ENCODE data around the gene SPEG. TPM values are rescaled to one million over a fixed set of nuclear protein-coding genes. Genes with fewer than 3 reads are reported as not detected.

Gene SPEG
- total RNA-seq, 1 experiment from 2014 or later: 12.6 TPM

DNA sequence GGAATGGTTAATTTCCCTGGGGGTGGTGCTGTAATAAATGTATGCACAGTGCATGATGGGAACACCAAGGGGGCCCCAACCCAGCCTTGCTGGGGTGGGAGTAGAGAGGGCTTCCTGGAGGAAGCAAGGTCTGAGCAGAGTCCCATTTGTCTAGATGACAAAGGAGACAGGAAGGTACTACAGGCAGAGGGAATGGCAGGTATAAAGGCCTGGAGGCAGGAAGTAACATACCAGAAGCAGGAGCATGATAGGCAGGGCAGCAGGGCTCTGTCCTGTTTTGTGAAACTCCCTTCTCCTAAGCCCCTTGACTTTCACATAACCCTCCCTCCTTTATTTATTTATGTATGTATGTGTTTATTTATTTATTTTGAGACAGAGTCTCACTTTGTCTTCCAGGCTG is 68.0 kb downstream of the SPEG start:
- no peak for DNase-seq
- Histone ChIP-seq H3K9me3 (no peaks in the 10 kb centered on the region), H3K36me3 (peaks cover 3% of the 10 kb centered on the region; the same call in 1 of the 2 replicates), H3K27me3 (no peaks in the 10 kb centered on the region), H3K4me3 (no peak overlapping the region)

DNA sequence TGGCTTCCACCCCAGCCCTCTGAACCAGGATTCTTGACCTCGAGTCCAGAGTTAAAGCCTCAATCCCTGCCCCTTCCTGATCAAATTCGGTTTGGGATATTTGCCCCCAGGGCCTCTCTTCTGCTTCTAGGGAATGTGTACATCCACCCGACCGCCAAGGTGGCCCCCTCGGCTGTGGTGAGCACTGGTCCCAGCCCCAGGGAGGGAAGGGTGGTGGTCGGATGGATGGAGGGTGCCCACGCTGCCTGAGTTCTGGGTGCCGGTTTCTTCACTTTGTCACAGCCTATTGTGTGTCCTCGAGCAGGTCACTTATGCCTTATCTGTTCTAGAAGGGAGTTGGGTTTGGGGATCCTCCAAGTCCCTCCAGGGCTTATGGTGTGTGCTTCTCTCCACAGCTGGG is 70.9 kb downstream of the SPEG start:
- Histone ChIP-seq H3K27me3 (peaks cover 4% of the 10 kb centered on the region), H3K4me3 (no peak overlapping the region), H3K9me3 (no peaks in the 10 kb centered on the region), H3K36me3 (peaks cover 3% of the 10 kb centered on the region; the same call in 1 of the 2 replicates)
- no peak for DNase-seq

DNA sequence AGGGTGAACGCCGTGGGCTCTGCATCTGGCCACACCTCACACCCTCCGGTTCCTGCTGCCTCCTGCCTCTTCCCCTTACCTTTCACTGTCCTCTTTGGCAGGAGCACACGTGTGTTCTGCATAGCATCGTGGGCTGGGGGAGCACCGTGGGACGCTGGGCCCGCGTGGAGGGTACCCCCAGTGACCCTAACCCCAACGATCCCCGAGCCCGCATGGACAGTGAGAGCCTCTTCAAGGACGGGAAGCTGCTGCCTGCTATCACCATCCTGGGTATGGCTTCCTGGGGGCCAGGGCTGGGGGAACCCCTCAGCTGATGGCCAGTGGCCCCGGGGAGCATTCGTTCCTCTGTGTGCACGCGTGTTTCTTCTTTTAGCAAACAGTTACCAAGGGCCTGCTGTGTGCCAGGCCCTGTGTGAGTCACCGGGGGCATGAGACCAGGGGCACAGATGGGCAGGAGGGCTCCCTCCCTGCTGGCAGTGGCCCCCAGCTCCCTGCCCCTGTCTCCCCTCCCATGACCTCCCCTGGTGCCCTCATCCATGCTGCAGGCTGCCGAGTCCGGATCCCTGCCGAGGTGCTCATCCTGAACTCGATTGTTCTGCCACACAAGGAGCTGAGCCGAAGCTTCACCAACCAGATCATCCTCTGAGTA is 71.6 kb downstream of the SPEG start:
- H3K4me3 ChIP-seq: no peak overlapping the region
- no peak for DNase-seq
- peaks cover 3% of the 10 kb centered on the region; the same call in 1 of the 2 replicates for H3K36me3 ChIP-seq
- H3K27me3 ChIP-seq: peaks cover 8% of the 10 kb centered on the region
- no peaks in the 10 kb centered on the region for H3K9me3 ChIP-seq

DNA sequence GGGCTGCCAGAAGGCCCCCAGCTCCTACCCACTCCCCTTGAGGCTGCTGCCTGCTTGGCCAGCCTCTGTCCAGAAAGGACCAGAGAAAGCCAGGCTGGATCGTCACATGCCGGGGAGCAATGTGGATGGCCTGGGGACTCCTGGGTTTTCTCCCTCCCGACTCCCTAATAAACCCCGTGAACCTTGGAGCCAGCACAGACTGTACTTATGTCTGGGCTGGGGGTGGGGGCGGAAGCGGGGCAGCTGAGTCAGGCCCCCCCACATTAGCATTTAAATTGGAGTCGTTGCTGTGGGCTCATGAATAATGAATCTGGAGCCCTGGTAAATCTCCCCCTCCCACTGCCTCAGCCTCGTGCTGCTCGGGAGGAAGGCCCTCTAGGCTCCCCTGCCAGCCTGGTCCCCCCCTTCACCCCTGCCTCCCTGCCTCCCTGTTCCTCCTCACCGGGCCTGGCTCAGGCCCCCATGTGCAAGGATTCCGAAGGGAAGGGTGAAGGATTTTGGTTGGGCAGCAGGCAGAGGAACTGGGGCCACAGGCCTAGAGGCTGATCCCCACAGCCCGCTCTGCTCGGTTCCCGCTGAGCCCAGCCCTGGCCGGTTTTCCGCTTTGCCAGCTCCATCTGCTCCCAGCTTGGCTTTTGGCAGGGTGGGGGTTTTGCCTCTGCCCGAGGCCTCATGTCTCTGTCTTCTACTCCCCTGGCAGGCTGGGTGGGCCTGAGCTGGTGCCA is 72.3 kb downstream of the SPEG start:
- H3K36me3 ChIP-seq: no peaks in the 10 kb centered on the region; the same call in 1 of the 2 replicates
- DNase-seq: no peak
- no peak overlapping the region for H3K4me3 ChIP-seq
- H3K27me3 ChIP-seq: peaks cover 9% of the 10 kb centered on the region
- no peaks in the 10 kb centered on the region for H3K9me3 ChIP-seq

DNA sequence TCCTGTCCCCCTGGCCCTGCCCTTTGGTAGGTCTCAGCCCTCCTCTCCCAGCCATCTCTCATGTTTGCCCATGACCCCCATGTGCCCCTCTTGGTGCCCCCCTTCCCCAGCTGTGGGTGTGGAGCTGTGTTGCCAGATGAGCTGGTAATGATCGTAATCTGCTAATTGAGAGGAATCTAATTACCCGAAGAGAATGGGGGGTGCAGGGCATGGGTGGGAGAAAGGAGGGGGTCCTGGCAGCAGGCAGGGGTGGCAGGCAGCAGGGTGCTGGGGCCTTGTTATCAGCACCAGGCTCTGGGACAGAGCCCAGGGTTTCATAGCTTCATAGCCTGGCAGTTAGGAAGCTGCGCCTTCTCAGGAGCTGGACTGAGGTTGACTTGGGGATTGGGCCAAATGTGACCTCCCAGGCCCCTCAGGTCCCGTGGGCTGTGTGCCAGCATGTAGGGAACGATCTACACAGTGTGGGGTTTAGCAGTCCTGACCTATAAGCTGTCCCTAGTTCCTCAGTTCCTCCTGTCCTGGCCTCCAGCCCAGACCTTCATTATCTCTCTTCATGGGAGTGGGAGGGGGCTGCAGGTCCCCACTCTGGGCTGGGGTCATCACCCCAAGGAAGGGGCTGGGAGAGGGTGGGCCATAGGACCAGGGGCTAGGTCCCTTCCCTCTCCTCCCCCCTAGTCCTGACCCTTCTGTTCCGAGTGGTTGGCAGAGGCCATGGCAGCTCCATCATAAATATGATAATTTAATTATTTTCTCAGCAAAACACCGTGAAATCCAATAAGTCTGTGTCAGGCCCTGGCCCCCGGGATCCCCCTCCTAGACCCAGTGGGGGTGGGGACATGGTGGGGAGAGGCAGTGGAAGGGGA is 73.2 kb downstream of the SPEG start:
- Histone ChIP-seq H3K4me3 (no peak overlapping the region), H3K27me3 (peaks cover 17% of the 10 kb centered on the region)

DNA sequence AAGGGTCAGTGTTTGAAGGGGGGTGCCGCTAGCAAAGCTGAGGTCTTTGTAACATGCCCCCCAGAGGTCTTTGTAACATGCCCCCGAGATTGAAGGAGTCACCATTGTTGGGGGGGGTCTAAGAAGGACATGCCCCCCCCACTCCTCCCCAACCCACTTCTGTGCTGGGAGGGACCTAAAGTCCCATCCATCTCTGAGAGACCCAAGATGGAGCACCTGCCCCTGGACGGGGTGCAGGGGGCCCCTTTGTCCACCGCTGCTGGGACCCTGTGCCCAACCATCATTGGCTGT is 73.7 kb downstream of the SPEG start:
- no peaks in the 10 kb centered on the region for H3K9me3 ChIP-seq
- no peaks in the 10 kb centered on the region; the same call in 1 of the 2 replicates for H3K36me3 ChIP-seq
- H3K27me3 ChIP-seq: peaks cover 23% of the 10 kb centered on the region
- no peak for DNase-seq
- H3K4me3 ChIP-seq: no peak overlapping the region

More for the DNA sequence above, 73.2 kb downstream of the SPEG start:
- H3K9me3 ChIP-seq: no peaks in the 10 kb centered on the region
- no peaks in the 10 kb centered on the region; the same call in 1 of the 2 replicates for H3K36me3 ChIP-seq
- no peak for DNase-seq

DNA sequence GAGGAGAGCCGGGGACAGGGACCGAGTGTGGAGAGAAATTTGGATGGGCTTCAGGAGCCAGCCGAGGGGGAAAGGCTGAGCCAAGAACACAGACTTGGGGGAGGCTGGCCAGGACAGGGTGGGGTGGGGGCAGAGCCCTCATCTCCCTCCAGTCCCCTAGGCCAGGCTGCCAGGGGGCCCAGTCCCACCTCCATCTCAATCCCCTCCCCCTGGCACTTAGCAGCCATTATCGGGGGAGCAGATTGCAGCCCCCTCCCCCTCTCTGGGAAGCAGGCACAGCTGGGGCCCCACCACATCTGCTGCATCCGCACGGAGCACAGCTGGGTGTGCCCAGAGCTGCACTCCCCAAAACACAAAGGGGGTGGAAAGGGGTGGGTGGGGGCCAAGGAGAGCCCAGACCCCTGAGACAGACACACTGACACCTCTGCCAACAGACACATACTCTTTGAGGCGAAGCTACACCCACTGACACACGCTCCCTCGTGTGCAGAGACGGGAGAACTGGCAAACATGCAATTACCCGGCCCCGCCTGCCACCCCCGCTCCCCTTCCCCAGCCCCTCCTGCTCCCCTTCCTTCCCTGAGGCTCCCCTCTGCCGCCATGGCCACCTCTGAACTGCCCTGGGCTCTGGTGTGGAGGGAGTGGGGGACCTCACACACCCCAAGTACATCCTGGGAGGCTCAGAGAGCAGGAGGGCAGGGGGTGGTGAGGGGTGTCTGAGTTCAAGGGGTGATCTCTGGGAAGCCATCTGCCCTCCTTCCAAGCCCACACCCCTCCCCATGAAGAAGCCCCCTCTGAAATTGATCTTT is 74.5 kb downstream of the SPEG start:
- DNase-seq: no peak
- no peak overlapping the region for H3K4me3 ChIP-seq

DNA sequence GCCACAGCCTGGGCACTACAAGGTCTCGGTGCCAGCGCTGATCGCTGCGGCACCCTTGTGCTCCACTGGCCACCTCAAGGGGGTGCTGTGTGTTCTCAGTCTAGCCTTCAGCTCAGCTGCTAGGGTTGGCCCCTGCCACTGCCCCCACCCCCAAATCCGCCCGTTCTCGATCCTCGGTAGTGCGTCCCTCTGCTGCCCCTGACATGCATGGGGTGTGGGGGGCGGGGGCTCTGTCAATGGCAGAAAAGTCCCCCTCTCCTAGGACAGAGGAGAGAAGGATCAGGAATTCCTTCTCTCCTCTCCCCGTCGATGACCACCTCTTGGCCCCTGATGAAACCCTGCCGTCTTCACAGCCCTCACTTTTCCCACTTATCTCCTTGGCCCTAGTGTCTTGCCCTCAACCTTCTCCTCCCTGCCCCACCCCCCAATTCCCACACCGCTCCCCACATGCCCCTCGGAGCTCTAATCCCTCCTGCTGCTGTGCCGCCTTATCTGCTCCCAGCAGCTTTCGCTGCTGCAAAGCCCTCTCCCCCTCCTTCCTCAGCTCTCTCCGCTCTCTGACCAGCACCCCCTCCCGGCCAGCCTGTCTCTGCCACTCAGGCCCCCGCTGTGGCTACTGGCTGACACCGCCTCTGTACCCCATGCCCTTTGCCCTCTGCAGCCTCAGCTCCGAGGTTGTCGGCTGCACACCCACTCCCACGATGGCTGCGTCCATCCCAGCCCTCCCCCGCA is 75.3 kb downstream of the SPEG start:
- H3K36me3 ChIP-seq: no peaks in the 10 kb centered on the region; the same call in 1 of the 2 replicates
- H3K9me3 ChIP-seq: no peaks in the 10 kb centered on the region
- peak; percentile 57 for DNase-seq
- peak overlapping the region; percentile 2; the same call in 1 of the 2 replicates for H3K4me3 ChIP-seq
- peaks cover 34% of the 10 kb centered on the region for H3K27me3 ChIP-seq

More for the DNA sequence above, 74.5 kb downstream of the SPEG start:
- H3K27me3 ChIP-seq: peaks cover 30% of the 10 kb centered on the region
- no peaks in the 10 kb centered on the region for H3K9me3 ChIP-seq
- no peaks in the 10 kb centered on the region; the same call in 1 of the 2 replicates for H3K36me3 ChIP-seq

DNA sequence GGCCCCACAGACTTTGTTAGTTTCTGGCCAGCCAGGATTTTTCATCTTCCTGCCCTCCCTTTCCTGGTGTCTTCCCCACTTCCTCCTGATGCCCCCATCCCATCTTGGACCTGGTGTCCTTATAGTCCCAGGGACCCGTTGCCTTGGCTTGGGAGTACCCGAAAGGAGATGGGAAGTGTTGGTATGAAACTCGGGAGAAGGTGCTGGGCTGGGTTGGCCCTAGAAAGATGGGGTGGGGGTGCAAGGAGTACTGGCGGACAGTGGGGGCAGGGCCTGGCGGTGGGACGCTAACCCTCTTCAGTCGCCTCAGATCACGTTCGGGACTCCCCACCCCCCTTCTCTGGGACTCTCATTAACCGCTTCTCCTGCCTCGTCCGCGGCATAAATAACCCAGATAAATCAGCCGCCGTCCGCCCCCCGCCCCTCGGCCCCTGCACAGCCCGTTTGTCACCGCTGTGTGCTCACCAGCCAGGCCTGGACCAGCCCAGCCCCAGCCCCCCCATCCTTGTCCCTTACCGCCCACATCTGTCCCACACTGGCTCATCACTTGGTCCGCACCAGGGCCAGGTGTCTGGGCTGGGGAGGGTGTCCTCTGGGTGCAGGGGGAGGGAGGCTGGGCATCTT is 76.0 kb downstream of the SPEG start:
- no peaks in the 10 kb centered on the region for H3K9me3 ChIP-seq
- no peaks in the 10 kb centered on the region; the same call in 1 of the 2 replicates for H3K36me3 ChIP-seq
- no peak overlapping the region for H3K4me3 ChIP-seq
- DNase-seq: no peak
- peaks cover 34% of the 10 kb centered on the region for H3K27me3 ChIP-seq

DNA sequence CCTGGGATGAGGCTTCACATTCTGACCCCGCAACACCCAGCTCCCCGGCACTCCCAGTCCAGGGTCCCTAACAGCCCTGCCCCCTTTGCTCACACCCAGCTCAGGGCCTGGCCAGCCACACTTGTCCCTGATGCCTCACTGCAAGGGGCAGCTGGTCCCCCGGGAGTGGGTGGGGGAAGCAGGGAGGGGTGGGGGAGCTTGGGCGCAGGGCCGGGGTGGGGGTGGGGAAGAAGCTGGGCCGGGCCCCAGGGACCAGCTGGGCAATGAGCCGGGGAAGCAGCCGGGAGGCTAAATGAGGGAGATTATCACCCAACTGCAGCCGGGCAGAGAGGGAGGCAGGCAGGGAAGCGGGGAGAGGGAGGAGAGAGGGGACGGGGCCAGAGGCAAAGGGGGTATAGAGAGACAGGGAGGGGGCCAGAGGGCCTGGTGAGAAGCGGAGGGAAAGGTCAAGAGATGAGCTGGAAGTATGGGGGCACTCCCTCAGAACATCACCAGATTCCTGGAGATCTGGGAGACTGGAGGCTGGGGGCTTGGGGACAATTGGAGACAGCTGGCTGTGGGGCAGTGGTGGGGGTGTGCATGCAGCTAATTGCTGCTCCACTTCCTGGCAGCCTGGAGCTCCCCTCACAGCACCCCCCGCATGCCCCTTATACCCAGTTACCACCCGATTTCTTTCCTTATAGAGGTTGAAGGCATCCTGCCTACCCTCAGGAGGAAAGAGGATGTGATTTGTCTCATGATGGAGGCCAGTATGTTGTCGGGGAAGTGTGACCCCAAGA is 77.1 kb downstream of the SPEG start:
- Histone ChIP-seq H3K27me3 (peaks cover 34% of the 10 kb centered on the region), H3K4me3 (no peak overlapping the region), H3K36me3 (no peaks in the 10 kb centered on the region), H3K9me3 (no peaks in the 10 kb centered on the region)
- no peak for DNase-seq

DNA sequence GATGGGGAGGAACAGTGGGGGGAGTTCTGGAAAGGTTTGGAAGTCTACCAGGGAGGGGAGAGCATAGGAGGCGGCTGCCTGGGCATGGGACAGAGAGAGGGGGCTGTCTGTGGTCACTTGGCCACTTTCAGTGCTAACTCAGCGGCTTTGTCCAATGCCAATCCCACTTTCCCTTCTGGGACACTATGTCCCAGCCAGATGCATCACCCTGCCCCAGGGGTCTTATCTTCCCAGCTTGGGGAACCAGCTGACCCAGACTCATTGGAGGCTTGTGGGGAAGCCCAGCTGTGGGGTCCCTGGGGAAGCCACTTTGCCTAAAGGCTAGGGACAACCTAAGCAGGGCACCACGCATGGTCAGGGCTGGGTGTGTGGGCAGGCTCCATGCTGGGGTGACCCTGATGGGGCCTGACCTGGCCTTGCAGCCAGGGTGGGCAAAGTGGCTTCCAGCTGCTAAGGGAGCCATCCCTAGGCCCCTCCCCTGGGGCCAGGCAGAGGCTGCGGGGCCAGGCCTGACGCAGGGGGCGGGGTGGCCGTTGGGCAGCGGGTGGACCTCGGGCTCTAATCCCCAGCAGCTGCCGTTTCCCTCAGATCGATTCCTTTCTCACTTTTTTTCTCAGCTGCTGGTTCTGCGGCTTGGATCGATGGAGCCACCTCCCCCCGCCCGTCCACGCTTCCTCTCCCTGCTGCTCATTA is 78.0 kb downstream of the SPEG start:
- DNase-seq: no peak
- no peaks in the 10 kb centered on the region for H3K9me3 ChIP-seq
- H3K4me3 ChIP-seq: no peak overlapping the region
- H3K27me3 ChIP-seq: peaks cover 34% of the 10 kb centered on the region
- H3K36me3 ChIP-seq: no peaks in the 10 kb centered on the region

DNA sequence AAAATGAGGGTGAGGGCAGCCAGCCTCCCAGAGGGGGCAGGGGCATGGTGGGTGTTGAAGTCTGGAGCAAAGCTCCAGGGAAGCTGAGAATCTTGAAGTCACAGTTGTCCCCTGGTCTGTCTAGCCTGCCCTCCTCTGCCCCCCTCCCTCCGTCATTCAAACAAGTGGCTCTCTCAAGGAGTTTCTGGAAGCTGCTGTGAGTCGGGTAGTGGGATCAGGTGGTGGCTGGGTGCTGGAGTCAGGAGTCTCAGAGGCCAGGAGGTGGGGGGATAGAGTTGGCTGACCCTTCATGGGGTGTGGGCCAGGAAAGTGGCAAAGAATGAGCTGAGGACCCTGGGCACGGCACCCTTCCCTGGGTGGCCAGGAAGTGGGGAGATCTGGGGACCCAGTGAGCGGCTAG is 79.1 kb downstream of the SPEG start:
- peaks cover 34% of the 10 kb centered on the region for H3K27me3 ChIP-seq
- H3K4me3 ChIP-seq: no peak overlapping the region
- DNase-seq: no peak
- H3K9me3 ChIP-seq: no peaks in the 10 kb centered on the region
- no peaks in the 10 kb centered on the region for H3K36me3 ChIP-seq

DNA sequence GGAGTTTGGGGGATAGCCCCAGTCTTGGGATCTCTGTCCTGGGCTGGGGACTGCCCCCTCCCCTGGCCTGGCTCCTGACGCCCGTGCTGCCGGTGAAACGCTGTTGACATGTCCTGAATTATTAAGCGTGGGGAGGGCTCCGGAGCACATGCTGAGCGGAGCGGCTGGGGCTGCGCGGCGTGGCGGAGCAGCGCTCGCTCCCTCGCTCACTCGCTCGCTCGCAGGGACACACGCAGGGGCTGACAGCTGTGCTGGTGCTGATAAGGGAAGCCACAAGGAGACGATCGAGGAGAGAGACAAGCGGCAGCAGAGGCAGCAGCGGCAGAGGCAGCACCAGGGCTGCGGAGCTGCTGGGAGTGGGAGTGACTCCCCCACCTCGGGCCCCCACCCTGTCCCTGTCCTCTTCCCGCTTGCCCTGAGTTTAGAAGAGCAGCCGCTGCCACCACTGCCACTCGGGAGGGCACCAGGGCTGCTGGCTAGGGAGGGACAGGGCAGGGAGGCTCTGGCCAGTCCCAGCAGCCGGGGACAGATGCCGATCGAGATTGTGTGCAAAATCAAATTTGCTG is 79.6 kb downstream of the SPEG start, which contains the start of gene ASIC4:
Gene ASIC4 (plus strand): TSS at position 287 of the 566 bp plus-strand sequence. CDS start 243 bp downstream, at position 530.
- Histone ChIP-seq H3K36me3 (no peaks in the 10 kb centered on the region), H3K4me3 (no peak within 1 kb of the TSS), H3K27me3 (peaks cover 34% of the 10 kb centered on the region), H3K9me3 (no peaks in the 10 kb centered on the region)
- DNase-seq: no peak

DNA sequence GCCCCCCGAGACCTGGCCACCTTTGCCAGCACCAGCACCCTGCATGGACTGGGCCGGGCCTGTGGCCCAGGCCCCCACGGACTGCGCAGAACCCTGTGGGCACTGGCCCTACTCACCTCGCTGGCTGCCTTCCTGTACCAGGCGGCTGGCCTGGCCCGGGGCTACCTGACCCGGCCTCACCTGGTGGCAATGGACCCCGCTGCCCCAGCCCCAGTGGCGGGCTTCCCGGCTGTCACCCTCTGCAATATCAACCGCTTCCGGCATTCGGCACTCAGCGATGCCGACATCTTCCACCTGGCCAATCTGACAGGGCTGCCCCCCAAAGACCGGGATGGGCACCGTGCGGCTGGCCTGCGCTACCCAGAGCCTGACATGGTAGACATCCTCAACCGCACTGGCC is 80.2 kb downstream of the SPEG start:
- H3K27me3 ChIP-seq: peaks cover 34% of the 10 kb centered on the region
- H3K36me3 ChIP-seq: no peaks in the 10 kb centered on the region
- DNase-seq: no peak
- no peak overlapping the region for H3K4me3 ChIP-seq
- no peaks in the 10 kb centered on the region for H3K9me3 ChIP-seq
